ENCODE measurements around the gene SEMA4B. TPM values are rescaled to one million over a fixed set of nuclear protein-coding genes. Genes with fewer than 3 reads are reported as not detected.

The SEMA4B gene
- total and polyA plus RNA-seq, 9 of the 15 experiments (the other 6 are each of a cell fraction or from before 2014, with no cell fraction given): 1.3 to 33.6 (median 11.0) TPM

- TF ChIP-seq ZNF398 (CRISPR knock-in tag; IDR thresholded peaks at IDR 0.05) (no peak), HMGN3 (IDR thresholded peaks at IDR 0.05; ENCODE audit: borderline replicate concordance, extremely low read depth, insufficient read length, low read depth, low read length) (peak; percentile 7), TFE3 (CRISPR knock-in tag; IDR thresholded peaks at IDR 0.05) (no peak), HDAC8 (tag; IDR thresholded peaks at IDR 0.05) (no peak), RBM17 (IDR thresholded peaks at IDR 0.05; ENCODE audit: borderline replicate concordance, low read depth, low read length) (no peak), ZNF79 (CRISPR knock-in tag; IDR thresholded peaks at IDR 0.05; ENCODE audit: low read depth) (no peak), FOSL1 (tag; conservative IDR thresholded peaks at IDR 0.05) (no peak), ARID2 (IDR thresholded peaks at IDR 0.05) (no peak), KDM1A (IDR thresholded peaks at IDR 0.05) (peak in 1 of 2 experiments; percentile 58; a peak in 2 of 4 replicates), GTF2B (IDR thresholded peaks at IDR 0.05; ENCODE audit: extremely low read depth, insufficient read length) (no peak), KHSRP (IDR thresholded peaks at IDR 0.05) (no peak), TOE1 (IDR thresholded peaks at IDR 0.05; ENCODE audit: borderline replicate concordance) (no peak), TOE1 (CRISPR knock-in tag; IDR thresholded peaks at IDR 0.05; ENCODE audit: borderline replicate concordance, low read depth) (no peak), SAFB2 (IDR thresholded peaks at IDR 0.05; ENCODE audit: borderline replicate concordance, low read depth, low read length, severe bottlenecking) (no peak), ZNF121 (CRISPR knock-in tag; conservative IDR thresholded peaks at IDR 0.05) (no peak), GATA2 (CRISPR knock-in tag; IDR thresholded peaks at IDR 0.05) (no peak), DEAF1 (CRISPR knock-in tag; IDR thresholded peaks at IDR 0.05) (no peak), SNIP1 (IDR thresholded peaks at IDR 0.05; ENCODE audit: low read depth) (no peak), RB1 (IDR thresholded peaks at IDR 0.05; ENCODE audit: low read depth) (peak; percentile 30), RFX1 (IDR thresholded peaks at IDR 0.05) (peak; percentile 97), TAF1 (IDR thresholded peaks at IDR 0.05; ENCODE audit: control insufficient read depth, extremely low read depth, insufficient read depth, low read length, severe bottlenecking) (peak; percentile 26), ZNF764 (CRISPR knock-in tag; IDR thresholded peaks at IDR 0.05; ENCODE audit: low read depth) (no peak)
Observed at GRCh38 chr15:90184786-90185704, 16.1 kb upstream of the SEMA4B start (continued).
